Measurements from ENCODE around the gene CACNA2D3. TPM values are rescaled to one million over a fixed set of nuclear protein-coding genes. Genes with fewer than 3 reads are reported as not detected.
A peak's percentile ranks its signal among the peaks of the same experiment; 100 is the strongest.
"Not testable (repeated sequence)": the region's sequence is repeated elsewhere in the genome, so short reads cannot be mapped to it uniquely, and the experiment has no call there.

The CACNA2D3 gene
- total RNA-seq, 1 donor: 4.3 TPM

GRCh38 chr3:55094676-55095075 is 972.3 kb downstream of the CACNA2D3 start:
- TF ChIP-seq, protein P1, sequence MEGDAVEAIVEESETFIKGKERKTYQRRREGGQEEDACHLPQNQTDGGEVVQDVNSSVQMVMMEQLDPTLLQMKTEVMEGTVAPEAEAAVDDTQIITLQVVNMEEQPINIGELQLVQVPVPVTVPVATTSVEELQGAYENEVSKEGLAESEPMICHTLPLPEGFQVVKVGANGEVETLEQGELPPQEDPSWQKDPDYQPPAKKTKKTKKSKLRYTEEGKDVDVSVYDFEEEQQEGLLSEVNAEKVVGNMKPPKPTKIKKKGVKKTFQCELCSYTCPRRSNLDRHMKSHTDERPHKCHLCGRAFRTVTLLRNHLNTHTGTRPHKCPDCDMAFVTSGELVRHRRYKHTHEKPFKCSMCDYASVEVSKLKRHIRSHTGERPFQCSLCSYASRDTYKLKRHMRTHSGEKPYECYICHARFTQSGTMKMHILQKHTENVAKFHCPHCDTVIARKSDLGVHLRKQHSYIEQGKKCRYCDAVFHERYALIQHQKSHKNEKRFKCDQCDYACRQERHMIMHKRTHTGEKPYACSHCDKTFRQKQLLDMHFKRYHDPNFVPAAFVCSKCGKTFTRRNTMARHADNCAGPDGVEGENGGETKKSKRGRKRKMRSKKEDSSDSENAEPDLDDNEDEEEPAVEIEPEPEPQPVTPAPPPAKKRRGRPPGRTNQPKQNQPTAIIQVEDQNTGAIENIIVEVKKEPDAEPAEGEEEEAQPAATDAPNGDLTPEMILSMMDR (IDR thresholded peaks at IDR 0.05; ENCODE audit: insufficient read depth, low read depth, low read length): no peak
- no peak overlapping the region for H3K4me3 ChIP-seq (ENCODE audit: low read depth, low read length)
- peak; percentile 69 for DNase-seq (ENCODE audit: low read depth)

DNA sequence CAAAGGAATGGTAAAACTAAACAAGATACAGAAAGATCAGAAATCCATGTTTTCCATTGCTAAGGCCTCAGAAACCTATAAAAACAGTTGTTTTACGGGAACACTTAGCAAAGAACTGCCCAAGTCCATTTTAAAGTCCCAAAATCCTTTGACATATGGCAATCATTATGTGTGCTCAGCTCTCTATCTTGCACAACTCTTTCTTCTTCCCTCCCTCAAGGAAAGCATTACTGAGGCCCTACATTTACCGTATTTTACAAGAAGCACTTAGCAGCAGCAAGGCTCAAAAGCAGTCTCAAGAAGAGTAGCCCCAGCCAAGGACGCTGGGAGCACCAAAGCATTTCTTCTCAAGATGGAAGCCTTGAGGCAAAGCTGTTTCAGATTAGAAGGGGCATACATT is 975.1 kb downstream of the CACNA2D3 start:
- TF ChIP-seq, protein P1 (IDR thresholded peaks at IDR 0.05; ENCODE audit: insufficient read depth, low read depth, low read length): no peak
- DNase-seq (ENCODE audit: low read depth): no peak
- H3K4me3 ChIP-seq (ENCODE audit: low read depth, low read length): no peak overlapping the region

DNA sequence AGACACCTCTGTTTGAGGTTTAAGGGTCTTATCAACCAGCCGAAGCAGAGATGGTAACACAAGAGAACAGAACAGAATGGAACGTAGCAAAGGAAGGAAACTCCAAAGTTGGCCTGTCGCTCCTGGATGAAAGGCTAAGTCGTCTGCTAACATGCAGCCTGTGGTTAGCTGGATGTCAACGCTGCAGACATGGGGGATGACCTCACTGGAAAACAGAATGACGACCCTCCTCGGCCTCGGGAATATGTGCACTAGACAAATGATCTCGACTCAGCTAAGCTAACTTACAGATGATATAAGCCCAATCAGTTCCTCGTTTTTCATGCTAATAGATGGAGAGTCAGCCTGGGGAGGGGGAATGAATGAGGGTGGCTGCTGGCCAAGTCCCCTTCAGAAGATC is 983.3 kb downstream of the CACNA2D3 start:
- H3K4me3 ChIP-seq (ENCODE audit: low read depth, low read length): no peak overlapping the region
- TF ChIP-seq, protein P1 (IDR thresholded peaks at IDR 0.05; ENCODE audit: insufficient read depth, low read depth, low read length): no peak
- DNase-seq (ENCODE audit: low read depth): no peak

DNA sequence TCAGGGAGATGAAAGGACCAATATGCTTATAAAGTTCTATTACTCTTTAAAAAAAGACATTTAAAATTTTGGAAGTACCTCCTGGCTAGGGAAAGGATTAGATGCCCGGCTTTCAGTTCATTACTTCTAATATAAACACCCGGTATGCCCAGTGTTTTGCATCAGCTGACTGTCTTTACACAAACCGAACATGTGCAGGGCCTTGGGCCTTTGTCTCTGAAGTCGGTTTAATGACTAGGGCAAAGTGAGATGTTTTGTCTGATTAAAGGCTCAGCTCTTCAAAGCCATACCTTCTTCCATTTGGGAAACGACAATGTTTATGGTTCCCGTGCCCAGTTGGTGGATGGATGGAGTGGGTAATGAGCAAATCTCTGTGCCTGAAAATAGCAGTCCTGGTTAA is 984.8 kb downstream of the CACNA2D3 start:
- no peak overlapping the region for H3K4me3 ChIP-seq (ENCODE audit: low read depth, low read length)
- DNase-seq (ENCODE audit: low read depth): no peak
- TF ChIP-seq, protein P1 (IDR thresholded peaks at IDR 0.05; ENCODE audit: insufficient read depth, low read depth, low read length): no peak

DNA sequence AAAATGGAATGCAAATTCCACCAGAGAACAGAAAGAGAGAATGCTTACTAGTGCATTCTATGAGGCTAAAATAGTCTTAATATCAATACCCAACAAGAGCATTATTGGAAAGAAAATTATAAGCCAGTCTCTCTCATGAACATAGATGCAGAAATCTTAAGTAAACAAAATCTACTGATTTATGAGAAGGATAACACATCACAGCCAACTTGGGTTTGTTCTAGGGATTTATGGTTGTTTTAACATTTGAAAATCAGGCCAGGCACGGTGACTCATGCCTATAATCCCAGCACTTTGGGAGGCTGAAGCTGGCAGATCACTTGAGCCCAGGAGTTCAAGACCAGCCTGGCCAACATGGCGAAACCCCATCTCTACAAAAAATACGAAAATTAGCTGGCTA is 989.6 kb downstream of the CACNA2D3 start:
- peak; percentile 77 for DNase-seq (ENCODE audit: low read depth)
- not testable (repeated sequence) for H3K4me3 ChIP-seq (ENCODE audit: low read depth, low read length)

- DNase-seq (ENCODE audit: low read depth): peak; percentile 74
- no peak overlapping the region for H3K4me3 ChIP-seq (ENCODE audit: low read depth, low read length)
- TF ChIP-seq, protein P1 (IDR thresholded peaks at IDR 0.05; ENCODE audit: insufficient read depth, low read depth, low read length): no peak
Observed at GRCh38 chr3:55118451-55118850, 996.1 kb downstream of the CACNA2D3 start.

- no peak overlapping the region for H3K4me3 ChIP-seq (ENCODE audit: low read depth, low read length)
- no peak for DNase-seq (ENCODE audit: low read depth)
- TF ChIP-seq, protein P1 (IDR thresholded peaks at IDR 0.05; ENCODE audit: insufficient read depth, low read depth, low read length): no peak
Observed at GRCh38 chr3:55119268-55119667, 996.9 kb downstream of the CACNA2D3 start.
